Activated CD4-positive, alpha-beta T cell treated with anti-CD3 and anti-CD28 coated beads for 4 hours (primary cell): ENCODE data around the gene AKR1A1.
"Not testable (repeated sequence)": the region's sequence is repeated elsewhere in the genome, so short reads cannot be mapped to it uniquely, and the experiment has no call there.

ENCODE experiments used
- DNase-seq, 2 donors: peaks; one replicate each; pipeline ENCODE4 v3.0.0-alpha.2; 2020

Gene AKR1A1

DNA sequence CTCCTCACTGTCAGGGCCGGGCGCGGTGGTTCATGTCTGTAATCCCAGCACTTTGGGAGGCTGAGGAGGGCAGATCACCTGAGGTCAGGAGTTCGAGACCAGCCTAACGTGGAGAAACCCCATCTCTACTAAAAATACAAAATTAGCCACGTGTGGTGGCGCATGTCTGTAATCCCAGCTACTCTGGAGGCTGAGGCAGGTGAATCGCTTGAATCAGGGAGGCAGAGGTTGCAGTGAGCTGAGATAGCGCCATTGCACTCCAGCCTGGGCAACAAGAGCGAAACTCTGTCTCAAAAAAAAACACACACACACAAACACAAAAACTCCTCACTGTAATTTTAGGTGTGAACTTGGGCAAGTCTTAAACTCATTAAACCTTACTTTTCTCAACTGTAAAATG is 26.7 kb upstream of the AKR1A1 start:
- DNase-seq, result not testable (repeated sequence)

GRCh38 chr1:45526135-45526644 is 24.4 kb upstream of the AKR1A1 start:
- no peak for DNase-seq

- DNase-seq, result no peak
These were observed 19.9 kb upstream of the AKR1A1 start for GRCh38 chr1:45530632-45531135.

DNA sequence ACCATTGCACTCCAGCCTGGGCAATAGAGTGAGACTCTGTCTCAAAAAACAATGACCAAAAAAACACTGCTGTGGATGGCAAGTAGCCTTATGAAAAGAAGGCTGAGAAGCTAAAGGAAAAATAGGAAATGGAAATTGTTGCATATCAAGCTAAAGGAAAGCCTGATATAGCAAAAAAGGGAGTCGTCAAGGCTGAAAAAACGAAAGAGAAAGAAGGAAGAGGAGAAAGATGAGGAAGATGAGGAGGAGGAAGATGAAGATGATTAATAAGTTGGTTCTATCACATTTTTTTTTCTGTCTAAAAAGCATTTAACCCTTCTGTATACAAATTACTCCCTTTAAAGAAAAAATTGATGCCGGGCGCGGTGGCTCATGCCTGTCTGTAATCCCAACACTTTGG is 18.8 kb upstream of the AKR1A1 start:
- no peak for DNase-seq

GRCh38 chr1:45535988-45536766 is 14.4 kb upstream of the AKR1A1 start:
- DNase-seq, result no peak

DNA sequence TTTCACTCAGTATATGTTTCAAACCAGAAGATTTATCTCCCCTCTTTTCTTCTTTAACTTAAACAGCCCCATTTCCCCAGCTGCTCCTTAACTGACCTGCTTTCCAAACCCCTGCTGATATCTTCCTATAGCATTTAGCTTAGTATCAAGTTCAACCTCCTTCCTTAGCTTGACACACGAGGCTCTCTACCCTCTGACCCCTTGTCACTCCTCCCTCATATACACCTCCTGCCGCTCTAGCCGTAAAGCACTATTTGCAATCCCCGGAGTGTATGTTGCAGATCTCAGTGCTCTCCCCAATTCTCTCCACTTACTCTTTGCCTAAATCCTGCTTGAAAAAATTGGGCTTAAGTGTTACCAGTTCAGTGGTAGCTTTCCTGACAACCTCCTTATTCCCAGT is 13.7 kb upstream of the AKR1A1 start:
- no peak for DNase-seq

- no peak for DNase-seq
These were observed 9.4 kb upstream of the AKR1A1 start for GRCh38 chr1:45541193-45541592.

GRCh38 chr1:45542591-45542990 is 8.0 kb upstream of the AKR1A1 start:
- no peak for DNase-seq

DNA sequence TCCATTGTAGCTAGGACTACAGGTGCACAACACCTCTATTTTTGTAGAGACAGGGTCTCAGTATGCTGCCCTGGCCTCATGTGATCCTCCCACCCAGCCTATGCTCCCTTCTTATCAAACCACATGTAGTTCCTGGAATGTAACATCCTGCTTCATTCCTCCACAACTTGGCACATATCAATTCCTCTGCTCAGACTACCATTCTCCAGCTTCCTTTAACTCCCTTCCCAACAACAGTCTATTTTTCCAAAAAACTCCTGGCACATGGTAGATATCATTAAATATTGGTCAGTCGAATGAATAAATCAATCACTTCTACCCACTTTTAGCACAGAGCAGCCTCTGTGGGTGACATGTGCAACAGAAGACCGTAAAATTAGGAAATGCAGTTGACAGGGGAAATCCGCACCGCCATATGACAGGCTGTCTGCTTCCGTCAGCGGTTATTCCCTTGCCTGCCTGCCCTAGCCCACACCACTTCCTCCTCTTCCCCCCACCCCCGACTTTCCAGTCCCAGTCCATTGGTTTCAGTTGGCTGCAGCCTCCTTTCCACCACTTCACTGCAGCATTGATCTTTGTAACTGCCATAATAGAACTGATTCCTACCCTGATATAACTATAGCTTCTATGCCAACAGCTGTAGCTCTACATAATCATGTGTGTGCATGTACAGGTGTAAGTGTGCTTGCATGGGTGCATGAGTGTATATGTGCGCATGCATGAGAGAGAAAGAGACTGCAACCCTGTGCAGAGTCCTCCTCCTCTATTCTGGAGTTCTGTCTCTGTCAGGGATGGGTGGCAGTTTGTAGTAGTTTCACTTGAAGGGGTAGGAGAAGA is 6.8 kb upstream of the AKR1A1 start:
- peak; percentile 80 to 83 for DNase-seq

DNA sequence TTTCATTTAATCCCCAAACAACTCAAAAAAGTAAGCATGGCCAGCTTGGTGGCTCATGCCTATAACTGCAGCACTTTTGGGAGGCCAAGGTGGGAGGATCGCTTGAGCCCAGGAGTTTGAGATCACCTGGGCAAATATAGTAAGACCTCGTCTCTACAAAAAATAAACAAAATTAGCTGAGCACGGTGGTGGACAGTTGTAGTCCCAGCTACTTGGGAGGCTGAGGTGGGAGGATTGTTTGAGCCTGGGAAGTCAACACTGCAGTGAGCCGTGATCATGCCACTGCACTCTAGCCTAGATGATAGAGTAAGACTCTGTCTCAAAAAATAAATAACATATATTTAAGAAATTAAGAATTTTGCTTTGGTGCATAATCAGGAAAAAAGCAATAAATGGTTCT is 6.1 kb upstream of the AKR1A1 start:
- DNase-seq, result no peak

DNA sequence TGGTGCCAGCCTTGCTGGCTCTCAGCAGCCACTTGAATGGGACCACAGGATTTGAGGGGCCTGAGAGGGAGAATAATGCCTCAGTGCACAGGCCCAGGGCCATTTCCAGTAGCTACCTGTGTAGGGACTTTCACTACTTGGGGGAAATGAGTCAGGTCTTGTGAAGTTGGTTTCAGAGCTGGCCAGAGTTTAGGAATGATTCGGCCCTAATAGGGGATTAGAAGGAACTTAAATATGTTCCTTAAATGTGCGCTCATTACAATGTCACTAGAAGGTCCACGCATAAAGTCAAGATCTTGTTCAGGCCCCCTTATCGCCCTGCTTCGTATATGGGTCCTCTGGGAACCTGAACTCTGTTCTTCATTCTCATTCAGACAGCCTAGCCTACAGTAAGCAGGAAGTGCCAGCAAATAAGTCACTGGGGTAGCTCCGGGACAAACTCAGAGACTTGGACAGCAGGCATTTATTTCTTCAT is 5.6 kb upstream of the AKR1A1 start:
- DNase-seq, result no peak

DNA sequence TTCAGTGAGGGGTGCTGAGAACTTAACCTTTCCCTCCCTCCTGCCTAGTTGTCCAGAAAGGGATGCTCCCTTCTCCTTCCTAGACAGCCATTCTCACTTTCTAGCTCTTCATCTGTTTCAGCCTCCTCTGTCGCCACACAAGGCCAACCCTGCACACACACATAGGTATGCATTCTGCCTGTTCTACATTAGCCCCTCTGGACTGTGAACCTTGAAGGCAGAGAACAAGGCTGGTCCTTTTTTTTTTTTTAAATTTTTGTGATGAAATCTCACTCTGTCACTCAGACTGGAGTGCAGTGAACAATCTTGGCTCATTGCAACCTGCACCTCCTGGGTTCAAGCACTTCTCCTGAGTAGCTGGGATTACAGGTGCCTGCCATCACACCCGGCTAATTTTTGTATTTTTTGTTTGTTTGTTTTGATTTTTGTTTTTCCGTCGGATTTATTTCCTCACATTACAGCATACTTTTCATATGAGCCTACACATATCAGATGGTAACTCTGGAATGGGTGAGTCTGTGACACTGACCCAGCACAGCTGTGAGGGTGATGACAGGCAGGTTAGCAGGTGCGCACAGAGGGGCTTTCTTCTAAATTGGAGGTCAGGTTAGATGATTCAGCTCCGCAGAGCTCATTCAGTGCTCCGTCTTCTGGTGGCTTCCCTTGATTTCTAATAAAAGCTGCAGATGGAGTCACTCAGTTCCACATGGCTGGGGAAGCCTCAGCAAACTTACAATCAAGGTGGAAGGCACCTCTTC is 4.9 kb upstream of the AKR1A1 start:
- no peak for DNase-seq

GRCh38 chr1:45551684-45552083 is 1.1 kb downstream of the AKR1A1 start:
- no peak for DNase-seq

GRCh38 chr1:45552331-45552730 is 1.7 kb downstream of the AKR1A1 start:
- no peak for DNase-seq

DNA sequence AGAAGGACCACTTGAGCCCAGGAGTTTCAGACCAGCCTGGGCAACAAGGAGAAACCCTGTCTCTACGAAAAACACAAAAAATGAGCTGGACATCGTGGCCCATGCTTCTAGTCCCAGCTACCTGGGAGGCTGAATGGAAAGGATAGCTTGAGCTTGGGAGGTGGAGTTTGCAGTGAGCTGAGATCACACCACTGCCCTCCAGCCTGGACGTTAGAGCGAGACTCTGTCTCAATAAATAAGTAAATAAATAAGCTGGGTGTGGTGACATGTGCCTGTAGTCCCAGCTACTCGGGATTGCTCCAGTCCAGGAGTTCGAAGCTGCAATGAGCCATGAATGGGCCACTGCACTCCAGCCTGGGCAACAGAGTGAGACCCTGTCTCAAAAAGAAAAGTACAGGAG is 3.6 kb downstream of the AKR1A1 start:
- DNase-seq, result no peak

DNA sequence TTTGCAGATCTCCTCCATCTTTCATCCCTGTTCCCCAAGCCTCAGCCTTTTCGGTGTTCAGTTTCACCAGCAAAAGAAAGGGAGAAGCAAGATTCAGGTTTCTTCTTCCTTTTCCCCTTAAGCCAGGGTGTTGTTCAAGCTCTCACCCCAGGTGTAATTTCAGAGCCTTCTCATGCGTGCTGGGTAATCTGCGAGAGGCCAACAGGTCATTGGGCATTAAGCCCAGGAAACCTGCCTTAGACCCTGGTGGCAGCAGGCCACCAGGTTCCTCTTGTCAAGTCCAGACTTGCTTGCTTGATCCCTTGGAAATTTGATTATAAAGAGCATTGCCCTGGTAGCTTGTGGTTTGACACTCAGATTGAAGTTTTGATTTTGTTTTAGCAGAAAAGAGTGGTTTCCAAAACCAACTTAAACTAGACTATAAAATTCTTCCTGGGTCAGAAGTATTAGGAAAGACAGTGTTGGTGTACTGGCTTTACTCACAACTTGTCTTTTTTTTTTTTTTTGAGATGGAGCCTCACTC is 6.9 kb downstream of the AKR1A1 start:
- no peak for DNase-seq

DNA sequence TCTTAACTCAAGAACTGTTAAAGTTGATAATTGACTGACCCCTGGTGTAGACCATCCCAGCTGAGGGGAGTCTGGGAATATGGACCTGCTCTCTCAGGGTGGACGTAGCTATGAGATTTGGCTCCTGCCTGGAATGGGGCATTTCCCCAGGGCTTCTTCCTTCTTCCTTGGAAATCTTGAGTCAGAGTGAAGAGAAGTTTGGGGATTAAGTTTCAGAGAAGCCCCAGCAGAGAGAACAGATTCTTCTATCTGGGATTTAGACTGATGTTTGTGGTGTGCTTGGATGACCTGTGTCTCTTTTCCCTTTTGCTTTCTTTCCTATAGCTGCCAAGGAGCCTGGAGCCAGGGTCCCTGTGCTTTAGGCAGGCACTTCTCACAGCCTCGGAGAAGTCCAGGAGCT is 13.2 kb downstream of the AKR1A1 start:
- DNase-seq, result no peak

GRCh38 chr1:45566722-45567121 is 16.1 kb downstream of the AKR1A1 start:
- DNase-seq, result no peak

DNA sequence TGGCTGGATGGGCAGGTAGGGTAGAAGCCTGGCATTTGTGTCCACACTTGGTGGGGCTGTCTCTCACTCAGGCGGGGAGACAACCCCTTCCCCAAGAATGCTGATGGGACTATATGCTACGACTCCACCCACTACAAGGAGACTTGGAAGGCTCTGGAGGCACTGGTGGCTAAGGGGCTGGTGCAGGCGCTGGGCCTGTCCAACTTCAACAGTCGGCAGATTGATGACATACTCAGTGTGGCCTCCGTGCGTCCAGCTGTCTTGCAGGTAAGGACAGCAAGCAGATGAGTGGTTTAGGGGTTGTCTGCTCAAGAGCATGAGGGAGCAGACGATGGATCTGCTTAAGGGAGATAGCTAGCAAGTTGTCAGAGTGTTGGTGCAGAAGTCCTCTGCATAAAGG is 17.3 kb downstream of the AKR1A1 start:
- DNase-seq, result no peak

- no peak for DNase-seq
These were observed 17.8 kb downstream of the AKR1A1 start for GRCh38 chr1:45568421-45568820.

DNA sequence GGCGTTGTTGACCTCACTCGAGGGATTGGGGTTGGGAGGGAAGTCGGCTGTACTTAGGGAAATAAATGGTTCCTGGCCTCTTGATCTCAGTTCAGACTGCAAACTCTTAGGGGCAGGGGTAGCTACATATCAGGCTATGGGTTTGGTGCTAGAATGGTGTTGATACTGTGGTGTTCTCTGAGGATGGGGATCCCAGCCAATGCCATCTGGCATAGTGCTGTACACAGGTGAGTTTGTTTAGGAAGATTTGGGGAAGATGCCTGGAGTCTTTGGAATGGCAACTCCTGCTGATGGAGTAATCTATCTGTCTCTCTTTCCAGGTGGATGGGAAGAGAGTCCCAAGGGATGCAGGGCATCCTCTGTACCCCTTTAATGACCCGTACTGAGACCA is 18.9 kb downstream of the AKR1A1 start:
- no peak for DNase-seq

- DNase-seq, result peak; percentile 61 to 72
These were observed 19.4 kb downstream of the AKR1A1 start for GRCh38 chr1:45569962-45570581.
